Spleen (tissue), 3 donors: ENCODE results near the gene SLC19A3.

Experiments used
- POLR2A ChIP-seq, 3 donors: fragments of 450-650 bp; IDR thresholded peaks; one replicate each; pipeline ENCODE4 v1.5.1; 2017; ENCODE audit warnings: antibody characterized with exemption in 3 of 3, mild to moderate bottlenecking in 1 of 3
- POLR2AphosphoS5 ChIP-seq, 3 donors: sonication (generic); formaldehyde crosslinking; IDR thresholded peaks; one replicate each; pipeline ENCODE4 v1.5.1; 2017; ENCODE audit warnings: antibody characterized with exemption in 3 of 3

GRCh38 chr2:227634201-227634600, 83.6 kb downstream of the SLC19A3 start:
- TF ChIP-seq POLR2AphosphoS5 (IDR thresholded peaks at IDR 0.05) (no peak), POLR2A (IDR thresholded peaks at IDR 0.05) (no peak)
